ENCODE measurements around the gene RFTN1.
A peak's percentile ranks its signal among the peaks of the same experiment; 100 is the strongest.

Gene RFTN1

GRCh38 chr3:16520970-16521881 lies 7.7 kb upstream of the RFTN1 start:
- TF ChIP-seq GATA1 (IDR thresholded peaks at IDR 0.05; ENCODE audit: low read depth, low read length): no peak
- DNase-seq: no peak

- no peak for TF ChIP-seq POLR2A (IDR thresholded peaks at IDR 0.05; ENCODE audit: low read length)
- TF ChIP-seq GATA1 (IDR thresholded peaks at IDR 0.05; ENCODE audit: low read depth, low read length): no peak
- DNase-seq: no peak
Observed at GRCh38 chr3:16520241-16520969, 6.9 kb upstream of the RFTN1 start.

- TF ChIP-seq POLR2A (IDR thresholded peaks at IDR 0.05; ENCODE audit: low read length) (no peak), GATA1 (IDR thresholded peaks at IDR 0.05; ENCODE audit: low read depth, low read length) (no peak)
- no peak for DNase-seq
Observed at GRCh38 chr3:16516695-16517481, 3.4 kb upstream of the RFTN1 start.

GRCh38 chr3:16515885-16516420 lies 2.5 kb upstream of the RFTN1 start:
- DNase-seq: no peak
- TF ChIP-seq POLR2A (IDR thresholded peaks at IDR 0.05; ENCODE audit: low read length) (no peak), GATA1 (IDR thresholded peaks at IDR 0.05; ENCODE audit: low read depth, low read length) (no peak)

GRCh38 chr3:16514755-16515353 lies 1.4 kb upstream of the RFTN1 start:
- TF ChIP-seq GATA1 (IDR thresholded peaks at IDR 0.05; ENCODE audit: low read depth, low read length): no peak
- no peak for TF ChIP-seq POLR2A (IDR thresholded peaks at IDR 0.05; ENCODE audit: low read length)
- DNase-seq: no peak

- TF ChIP-seq GATA1 (IDR thresholded peaks at IDR 0.05; ENCODE audit: low read depth, low read length) (no peak), POLR2A (IDR thresholded peaks at IDR 0.05; ENCODE audit: low read length) (no peak)
- DNase-seq: no peak
Observed at GRCh38 chr3:16514021-16514700, 662 bp upstream of the RFTN1 start.

GRCh38 chr3:16512435-16513140 lies 911 bp downstream of the RFTN1 start:
- peak; percentile 21 to 27 for DNase-seq

GRCh38 chr3:16511681-16512434 lies 1.6 kb downstream of the RFTN1 start:
- peak in 1 of 2 experiments; percentile 6 for DNase-seq
- TF ChIP-seq POLR2A (IDR thresholded peaks at IDR 0.05; ENCODE audit: low read length) (no peak), GATA1 (IDR thresholded peaks at IDR 0.05; ENCODE audit: low read depth, low read length) (no peak)

More at GRCh38 chr3:16512435-16513140, 911 bp downstream of the RFTN1 start:
- TF ChIP-seq POLR2A (IDR thresholded peaks at IDR 0.05; ENCODE audit: low read length) (no peak), GATA1 (IDR thresholded peaks at IDR 0.05; ENCODE audit: low read depth, low read length) (no peak)

GRCh38 chr3:16510620-16511319 lies 2.7 kb downstream of the RFTN1 start:
- no peak for TF ChIP-seq GATA1 (IDR thresholded peaks at IDR 0.05; ENCODE audit: low read depth, low read length)
- TF ChIP-seq POLR2A (IDR thresholded peaks at IDR 0.05; ENCODE audit: low read length): no peak
- DNase-seq: no peak

- no peak for DNase-seq
- TF ChIP-seq POLR2A (IDR thresholded peaks at IDR 0.05; ENCODE audit: low read length): no peak
- no peak for TF ChIP-seq GATA1 (IDR thresholded peaks at IDR 0.05; ENCODE audit: low read depth, low read length)
Observed at GRCh38 chr3:16509721-16510619, 3.5 kb downstream of the RFTN1 start.
